ENCODE results near the gene SLC39A10. TPM values are rescaled to one million over a fixed set of nuclear protein-coding genes. Genes with fewer than 3 reads are reported as not detected.

The SLC39A10 gene
- total and polyA plus RNA-seq, 9 of the 15 experiments (the other 6 are each of a cell fraction or from before 2014, with no cell fraction given) = 12.5 to 40.1 (median 23.1) TPM

- ChIA-PET POLR2A (interaction anchor here (0.6 to 1.3 kb wide), 9 partner anchors 9 to 390 kb away, joined by 3 to 5 read pairs (median 3); no protein-coding TSS in a partner anchor), CTCF (ENCODE audit: low intra/inter-chr PET ratio) (no interaction called here)
- ATAC-seq = no peak
- no peak for TF ChIP-seq HNRNPK (IDR thresholded peaks at IDR 0.05; ENCODE audit: low read depth, low read length, poor library complexity, severe bottlenecking)
- 0 out of 2 replicates have a peak, but pooled peaks have one; percentile 55 for TF ChIP-seq ZNF395 (CRISPR knock-in tag; IDR thresholded peaks at IDR 0.05)
- peak; percentile 83 for TF ChIP-seq ZNF592 (IDR thresholded peaks at IDR 0.05)
- TF ChIP-seq MEF2D (tag; conservative IDR thresholded peaks at IDR 0.05; ENCODE audit: low read depth) = no peak
- TF ChIP-seq POU5F1 (IDR thresholded peaks at IDR 0.05; ENCODE audit: borderline replicate concordance, low read depth, low read length, partially characterized antibody) = no peak
- TF ChIP-seq, protein P1, sequence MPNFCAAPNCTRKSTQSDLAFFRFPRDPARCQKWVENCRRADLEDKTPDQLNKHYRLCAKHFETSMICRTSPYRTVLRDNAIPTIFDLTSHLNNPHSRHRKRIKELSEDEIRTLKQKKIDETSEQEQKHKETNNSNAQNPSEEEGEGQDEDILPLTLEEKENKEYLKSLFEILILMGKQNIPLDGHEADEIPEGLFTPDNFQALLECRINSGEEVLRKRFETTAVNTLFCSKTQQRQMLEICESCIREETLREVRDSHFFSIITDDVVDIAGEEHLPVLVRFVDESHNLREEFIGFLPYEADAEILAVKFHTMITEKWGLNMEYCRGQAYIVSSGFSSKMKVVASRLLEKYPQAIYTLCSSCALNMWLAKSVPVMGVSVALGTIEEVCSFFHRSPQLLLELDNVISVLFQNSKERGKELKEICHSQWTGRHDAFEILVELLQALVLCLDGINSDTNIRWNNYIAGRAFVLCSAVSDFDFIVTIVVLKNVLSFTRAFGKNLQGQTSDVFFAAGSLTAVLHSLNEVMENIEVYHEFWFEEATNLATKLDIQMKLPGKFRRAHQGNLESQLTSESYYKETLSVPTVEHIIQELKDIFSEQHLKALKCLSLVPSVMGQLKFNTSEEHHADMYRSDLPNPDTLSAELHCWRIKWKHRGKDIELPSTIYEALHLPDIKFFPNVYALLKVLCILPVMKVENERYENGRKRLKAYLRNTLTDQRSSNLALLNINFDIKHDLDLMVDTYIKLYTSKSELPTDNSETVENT (CRISPR knock-in tag; IDR thresholded peaks at IDR 0.05) = no peak
- TF ChIP-seq, protein P2, sequence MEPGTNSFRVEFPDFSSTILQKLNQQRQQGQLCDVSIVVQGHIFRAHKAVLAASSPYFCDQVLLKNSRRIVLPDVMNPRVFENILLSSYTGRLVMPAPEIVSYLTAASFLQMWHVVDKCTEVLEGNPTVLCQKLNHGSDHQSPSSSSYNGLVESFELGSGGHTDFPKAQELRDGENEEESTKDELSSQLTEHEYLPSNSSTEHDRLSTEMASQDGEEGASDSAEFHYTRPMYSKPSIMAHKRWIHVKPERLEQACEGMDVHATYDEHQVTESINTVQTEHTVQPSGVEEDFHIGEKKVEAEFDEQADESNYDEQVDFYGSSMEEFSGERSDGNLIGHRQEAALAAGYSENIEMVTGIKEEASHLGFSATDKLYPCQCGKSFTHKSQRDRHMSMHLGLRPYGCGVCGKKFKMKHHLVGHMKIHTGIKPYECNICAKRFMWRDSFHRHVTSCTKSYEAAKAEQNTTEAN (CRISPR knock-in tag; IDR thresholded peaks at IDR 0.05) = no peak
- TF ChIP-seq MECOM (CRISPR knock-in tag; IDR thresholded peaks at IDR 0.05) = no peak
- TF ChIP-seq LCOR (CRISPR knock-in tag; IDR thresholded peaks at IDR 0.05) = no peak
Measured at GRCh38 chr2:195656161-195656858, 716 bp upstream of the SLC39A10 start.

More at GRCh38 chr2:195656161-195656858, 716 bp upstream of the SLC39A10 start:
- Histone ChIP-seq H3K9me1 (ENCODE audit: control insufficient read depth, insufficient read depth, low read length) (no peaks in the 10 kb centered on the region), H3K4me2 (ENCODE audit: insufficient read depth, low read length) (peak overlapping the region; percentile 83), H3K36me3 (ENCODE audit: control insufficient read depth, insufficient read depth, low read length) (peaks cover 13% of the 10 kb centered on the region; the same call in 1 of the 3 replicates), H4K20me1 (replicated peaks; ENCODE audit: control insufficient read depth, insufficient read depth, low read length) (no peaks in the 10 kb centered on the region), H3K4me1 (replicated peaks in 1 of 2; ENCODE audit: control insufficient read depth in 2 of 2, insufficient read depth in 2 of 2, low read length in 2 of 2) (peaks cover 9 to 10% of the 10 kb centered on the region in 2 experiments), H3K27ac (ENCODE audit: extremely low read depth, low read depth, low read length) (peak overlapping the region; percentile 96), H3K27me3 (ENCODE audit: control insufficient read depth in 2 of 2, insufficient read depth in 2 of 2, low read length in 2 of 2) (no peaks in the 10 kb centered on the region), H3K9me3 (replicated peaks; ENCODE audit: control insufficient read depth, insufficient read depth, low read depth, low read length) (no peaks in the 10 kb centered on the region), H3K9ac (ENCODE audit: insufficient read depth in 1 of 2, low read depth in 2 of 2, low read length in 2 of 2) (peak overlapping the region in 1 of 2 experiments; percentile 83; a peak in 3 of 4 replicates), H3K4me3 (peak overlapping the region; percentile 86), H3K79me2 (ENCODE audit: control insufficient read depth, insufficient read depth, low read length) (peaks cover 43% of the 10 kb centered on the region), H2AFZ (ENCODE audit: low read depth, low read length) (peak overlapping the region; percentile 94)
- in situ Hi-C loops (cut with MboI) (loop anchor here (10.0 to 25.0 kb wide), 2 partner anchors 332 to 406 kb away; partner anchors contain the start of gene DNAH7), intact Hi-C loops (cut with micrococcal nuclease) (loop anchor here (2.0 kb wide), 1 partner anchor 120 kb away; no protein-coding TSS in a partner anchor)
- FAIRE-seq (no peak), DNase-seq (ENCODE audit: extremely low read depth in 1 of 4, low spot score in 3 of 4) (peak in 2 of 4 experiments; percentile 6 to 39)
- WGBS (ENCODE audit: insufficient coverage, low coverage, missing lambda C conversion rate) = 13% methylated on average over 16 of the region's 19 CpGs
- TSS peak; percentile 77 for BruUV-seq (replicated peaks)

Data from K562 (cell line).